Measurements from ENCODE around the gene F2RL3. TPM values are rescaled to one million over a fixed set of nuclear protein-coding genes. Genes with fewer than 3 reads are reported as not detected.

F2RL3 gene
- total RNA-seq, 2 experiments from 2014 or later, result not detected

GRCh38 chr19:16912780-16913179, 24.0 kb downstream of the F2RL3 start:
- Histone ChIP-seq H3K4me3 (ENCODE audit: low read length) (no peak overlapping the region), H3K4me1 (ENCODE audit: insufficient read depth, low read length) (no peaks in the 10 kb centered on the region), H3K9me3 (ENCODE audit: control insufficient read depth in 1 of 2, insufficient read depth in 1 of 2, low read length in 2 of 2) (peaks cover 32 to 34% of the 10 kb centered on the region in 2 experiments), H3K36me3 (ENCODE audit: insufficient read depth, low read length) (no peaks in the 10 kb centered on the region), H3K27me3 (ENCODE audit: control insufficient read depth in 1 of 2, insufficient read depth in 2 of 2, low read length in 2 of 2) (peaks cover 0 to 3% of the 10 kb centered on the region in 2 experiments), H3K27ac (ENCODE audit: low read depth in 1 of 2, low read length in 2 of 2) (no peak overlapping the region)
- Mint-ChIP-seq H3K4me1 (ENCODE audit: low read depth) (no peaks in the 10 kb centered on the region), H3K27ac (no peak overlapping the region), H3K4me3 (no peak overlapping the region), H3K27me3 (peaks cover 14% of the 10 kb centered on the region), H3K36me3 (ENCODE audit: low read depth) (no peaks in the 10 kb centered on the region), H3K9me3 (peaks cover 12% of the 10 kb centered on the region)
- ChIA-PET POLR2A (no interaction called here), CTCF (no interaction called here)
- intact Hi-C loops (cut with DNase I, micrococcal nuclease), result no loop called here
- ATAC-seq (ENCODE audit: poor library complexity) (no peak), DNase-seq (no peak)
- TF ChIP-seq CTCF (IDR thresholded peaks at IDR 0.05), result no peak

DNA sequence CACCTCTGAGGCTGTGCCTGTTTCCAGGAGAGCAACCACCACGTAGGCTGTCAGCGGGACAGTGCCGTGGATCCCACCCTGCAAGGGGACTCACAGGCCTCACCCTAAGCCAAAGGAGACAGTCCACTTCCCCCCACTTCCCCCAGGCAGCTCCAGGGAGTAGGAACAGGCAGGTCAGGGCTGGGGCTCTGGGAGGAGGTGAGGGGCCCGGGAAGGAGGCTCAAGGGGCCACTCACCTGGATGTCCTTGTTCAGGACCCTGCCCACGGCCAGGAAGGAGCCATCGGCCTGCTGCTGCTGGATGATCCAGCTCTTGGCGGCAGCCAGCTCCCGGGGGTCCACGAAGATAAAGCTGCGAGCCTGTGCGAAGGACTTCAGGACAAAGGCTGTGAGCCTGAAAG, 25.6 kb downstream of the F2RL3 start:
- ATAC-seq (ENCODE audit: poor library complexity), result no peak
- Mint-ChIP-seq H3K27me3 (peaks cover 18% of the 10 kb centered on the region), H3K4me1 (ENCODE audit: low read depth) (no peaks in the 10 kb centered on the region), H3K9me3 (peaks cover 12% of the 10 kb centered on the region), H3K4me3 (no peak overlapping the region), H3K27ac (no peak overlapping the region), H3K36me3 (ENCODE audit: low read depth) (no peaks in the 10 kb centered on the region)
- no peak for TF ChIP-seq CTCF (IDR thresholded peaks at IDR 0.05)
- POLR2A ChIA-PET, result no interaction called here
- CTCF ChIA-PET, result no interaction called here
- no peaks in the 10 kb centered on the region for H3K4me1 ChIP-seq (ENCODE audit: insufficient read depth, low read length)
- peaks cover 0 to 3% of the 10 kb centered on the region in 2 experiments for H3K27me3 ChIP-seq (ENCODE audit: control insufficient read depth in 1 of 2, insufficient read depth in 2 of 2, low read length in 2 of 2)
- intact Hi-C loops (cut with DNase I, micrococcal nuclease), result no loop called here
- H3K4me3 ChIP-seq (ENCODE audit: low read length), result no peak overlapping the region
- DNase-seq, result no peak
- no peak overlapping the region for H3K27ac ChIP-seq (ENCODE audit: low read depth in 1 of 2, low read length in 2 of 2)
- H3K9me3 ChIP-seq (ENCODE audit: control insufficient read depth in 1 of 2, insufficient read depth in 1 of 2, low read length in 2 of 2), result peaks cover 32 to 34% of the 10 kb centered on the region in 2 experiments
- no peaks in the 10 kb centered on the region for H3K36me3 ChIP-seq (ENCODE audit: insufficient read depth, low read length)

- Mint-ChIP-seq H3K4me1 (ENCODE audit: low read depth) (no peaks in the 10 kb centered on the region), H3K9me3 (peaks cover 12% of the 10 kb centered on the region), H3K4me3 (no peak overlapping the region), H3K36me3 (ENCODE audit: low read depth) (no peaks in the 10 kb centered on the region), H3K27me3 (peaks cover 24% of the 10 kb centered on the region), H3K27ac (no peak overlapping the region)
- POLR2A ChIA-PET, result no interaction called here
- no peaks in the 10 kb centered on the region for H3K4me1 ChIP-seq (ENCODE audit: insufficient read depth, low read length)
- H3K27ac ChIP-seq (ENCODE audit: low read depth in 1 of 2, low read length in 2 of 2), result no peak overlapping the region
- intact Hi-C loops (cut with DNase I, micrococcal nuclease), result no loop called here
- no peak for ATAC-seq (ENCODE audit: poor library complexity)
- no peaks in the 10 kb centered on the region for H3K36me3 ChIP-seq (ENCODE audit: insufficient read depth, low read length)
- no peak for DNase-seq
- H3K4me3 ChIP-seq (ENCODE audit: low read length), result no peak overlapping the region
- no peak for TF ChIP-seq CTCF (IDR thresholded peaks at IDR 0.05)
- peaks cover 32 to 34% of the 10 kb centered on the region in 2 experiments for H3K9me3 ChIP-seq (ENCODE audit: control insufficient read depth in 1 of 2, insufficient read depth in 1 of 2, low read length in 2 of 2)
- CTCF ChIA-PET, result no interaction called here
- peaks cover 0 to 3% of the 10 kb centered on the region in 2 experiments for H3K27me3 ChIP-seq (ENCODE audit: control insufficient read depth in 1 of 2, insufficient read depth in 2 of 2, low read length in 2 of 2)
These were observed 26.3 kb downstream of the F2RL3 start for GRCh38 chr19:16915135-16915534.
